COR-L47 (cell line): ENCODE results near the gene ATP6V1A.
A peak's percentile ranks its signal among the peaks of the same experiment; 100 is the strongest.

Source experiments
- DNase-seq: peaks from one replicate; lab custom pipeline; 2025; lab: John Stamatoyannopoulos, UW

The ATP6V1A gene

DNA sequence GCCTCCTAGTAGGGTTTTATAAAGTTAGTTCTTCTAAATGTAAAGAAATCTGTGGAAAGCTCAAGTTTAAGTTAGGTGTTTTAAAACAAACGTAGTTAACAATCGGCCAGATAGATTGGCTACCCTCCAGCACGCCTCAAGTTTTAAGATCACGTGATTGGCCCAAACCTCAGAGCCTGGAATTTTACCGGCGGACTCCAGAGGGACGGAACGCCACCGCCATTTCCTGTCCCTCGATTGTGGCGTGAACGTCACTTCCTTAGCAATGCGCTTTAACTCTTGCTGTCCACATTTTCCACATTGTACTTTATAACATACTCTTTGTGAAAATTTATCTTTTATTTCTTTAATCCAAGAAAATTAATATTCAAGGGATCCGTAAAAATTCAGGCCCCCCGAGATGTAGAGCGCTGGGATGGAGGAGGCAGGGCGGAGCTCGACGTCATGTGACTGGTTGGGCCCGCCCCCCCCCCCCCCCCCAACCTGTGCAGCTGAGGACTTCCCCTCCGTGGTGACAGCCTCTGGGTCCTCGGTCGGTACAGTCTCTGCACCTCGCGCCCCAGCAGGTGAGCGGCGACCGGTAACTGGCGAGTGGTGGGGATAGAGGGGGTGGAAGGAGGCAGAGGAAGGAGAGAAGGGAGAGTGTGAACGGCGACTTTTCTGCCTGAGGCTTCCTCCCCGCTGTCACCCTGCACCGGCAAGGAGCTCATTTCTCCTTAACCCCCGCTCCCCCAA is at the start of gene ATP6V1A:
TSS of gene ATP6V1A (plus strand) at position 488 of the 735 bp plus-strand sequence. CDS start 31,719 bp downstream, outside the sequence.
- DNase-seq: peak; percentile 98

DNA sequence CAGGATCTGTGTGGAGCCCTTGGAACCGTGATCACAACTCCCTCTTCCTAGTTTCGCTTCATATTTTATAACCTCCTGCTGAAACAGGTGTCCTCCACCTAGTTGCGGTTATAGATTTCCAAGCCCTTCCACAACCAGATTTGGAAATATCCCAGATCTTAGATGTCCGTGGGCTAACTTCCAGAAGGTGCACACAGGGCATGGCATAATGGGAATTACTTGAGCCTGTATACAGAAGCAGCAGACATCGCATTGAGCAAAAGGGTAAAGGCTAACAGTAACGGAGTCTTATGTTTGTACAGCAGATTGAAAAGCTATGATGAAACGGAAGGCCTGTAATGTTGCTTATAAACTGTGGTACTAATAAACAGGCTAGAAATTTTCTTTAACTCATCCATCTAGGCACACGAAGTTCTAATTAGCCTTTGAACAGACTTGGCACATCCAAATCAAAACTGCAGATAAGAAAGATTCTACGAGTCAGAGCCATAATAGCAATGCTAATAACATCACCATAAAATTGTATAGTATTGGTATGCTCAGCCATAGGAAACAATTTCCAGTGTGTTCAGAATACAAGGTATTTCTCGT is 49.2 kb upstream of the ATP6V1A start:
- no peak for DNase-seq

DNA sequence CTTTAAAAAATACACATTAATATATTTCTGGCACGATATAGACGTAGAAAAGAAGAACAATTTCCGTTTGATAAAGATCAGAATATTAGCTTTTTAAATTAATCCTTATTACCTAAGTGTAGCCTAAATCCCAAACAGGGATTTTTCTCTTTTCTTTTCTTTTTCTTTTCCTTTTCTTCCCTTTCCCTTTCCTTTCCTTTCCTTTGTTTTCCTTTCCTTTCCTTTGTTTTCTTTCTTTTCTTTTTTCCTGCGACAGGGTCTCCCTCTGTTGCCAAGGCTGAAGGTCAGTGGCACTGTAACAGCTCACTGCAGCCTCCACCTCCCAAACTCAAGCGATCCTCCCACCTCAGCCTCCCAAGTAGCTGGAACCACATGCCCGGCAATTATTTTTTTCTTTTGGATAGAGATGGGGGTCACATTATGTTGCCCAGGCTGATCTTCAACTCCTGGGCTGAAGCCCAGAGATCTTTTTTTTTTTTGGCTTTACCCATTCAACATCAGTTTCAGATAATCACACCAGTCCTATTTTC is 48.6 kb upstream of the ATP6V1A start:
- no peak for DNase-seq

DNA sequence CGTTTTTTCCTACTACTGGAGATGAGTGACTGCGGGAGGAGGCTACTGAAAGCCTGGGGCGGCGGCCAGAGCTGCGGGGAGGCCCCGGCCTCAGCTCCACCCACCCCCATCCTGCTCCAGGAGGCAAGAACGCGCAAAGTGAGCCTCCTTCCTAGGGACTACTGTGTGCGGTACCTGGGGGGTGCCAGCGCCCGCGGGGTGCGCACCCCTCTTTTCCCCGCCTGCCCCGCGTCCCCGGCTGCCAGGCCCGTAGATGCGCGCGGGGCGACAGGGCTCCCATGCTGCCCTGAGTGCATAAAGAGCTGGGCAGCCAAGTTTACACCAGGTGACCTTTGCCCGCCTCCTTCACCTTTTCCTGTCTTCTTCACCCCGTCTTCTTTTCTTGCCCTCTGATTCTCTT is 47.9 kb upstream of the ATP6V1A start:
- no peak for DNase-seq

DNA sequence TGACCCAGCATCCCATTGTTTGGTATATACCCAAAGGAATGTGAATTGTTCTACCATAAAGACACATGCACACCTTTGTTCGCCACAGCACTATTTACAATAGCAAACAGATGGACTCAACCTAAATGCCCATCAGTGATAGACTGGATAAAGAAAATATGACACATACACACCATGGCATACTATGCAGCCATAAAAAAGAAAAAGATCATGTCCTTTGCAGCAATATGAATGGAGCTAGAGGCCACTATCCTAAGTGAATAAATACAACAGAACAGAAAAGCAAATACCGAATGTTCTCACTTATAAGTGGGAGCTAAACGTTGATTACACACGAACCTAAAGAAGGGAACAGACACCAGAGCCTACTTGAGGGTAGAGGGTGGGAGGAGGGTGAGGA is 39.0 kb upstream of the ATP6V1A start:
- no peak for DNase-seq

DNA sequence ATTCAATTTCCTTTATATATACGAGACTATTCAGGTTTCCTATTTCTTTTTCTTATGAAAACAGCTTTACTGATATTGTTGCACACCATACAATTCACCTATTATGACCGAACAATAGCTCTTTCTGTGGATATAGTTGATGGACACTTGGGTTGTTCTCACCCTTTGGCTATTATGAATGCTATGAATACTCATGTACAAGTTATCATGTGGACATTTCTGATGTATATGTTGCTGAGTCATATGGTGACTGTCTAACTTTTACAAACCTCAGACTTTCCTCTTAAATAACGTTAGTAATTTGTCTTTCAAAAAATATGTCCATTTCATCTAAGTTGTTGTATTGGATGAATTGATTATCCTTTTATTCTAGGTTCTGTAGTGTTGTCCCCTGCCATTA is 34.7 kb upstream of the ATP6V1A start:
- DNase-seq: no peak

DNA sequence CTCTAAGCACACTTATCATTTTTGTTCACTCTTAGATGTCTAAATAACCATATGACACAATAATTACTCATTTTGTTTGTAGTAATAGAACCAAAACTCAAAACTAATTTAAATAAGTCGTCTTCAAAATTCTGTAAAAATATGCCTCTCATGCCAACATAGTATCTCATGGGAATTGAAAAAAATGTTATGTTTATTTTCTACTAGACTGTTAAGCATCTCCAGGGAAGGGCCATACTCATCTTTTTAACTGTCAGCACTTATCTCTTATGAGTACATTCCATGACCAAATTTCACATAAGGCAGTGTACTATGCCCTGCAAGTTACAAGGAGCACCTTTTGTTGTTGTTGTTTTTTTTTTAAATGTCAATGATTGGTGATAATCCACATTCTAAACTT is 32.1 kb upstream of the ATP6V1A start:
- no peak for DNase-seq

DNA sequence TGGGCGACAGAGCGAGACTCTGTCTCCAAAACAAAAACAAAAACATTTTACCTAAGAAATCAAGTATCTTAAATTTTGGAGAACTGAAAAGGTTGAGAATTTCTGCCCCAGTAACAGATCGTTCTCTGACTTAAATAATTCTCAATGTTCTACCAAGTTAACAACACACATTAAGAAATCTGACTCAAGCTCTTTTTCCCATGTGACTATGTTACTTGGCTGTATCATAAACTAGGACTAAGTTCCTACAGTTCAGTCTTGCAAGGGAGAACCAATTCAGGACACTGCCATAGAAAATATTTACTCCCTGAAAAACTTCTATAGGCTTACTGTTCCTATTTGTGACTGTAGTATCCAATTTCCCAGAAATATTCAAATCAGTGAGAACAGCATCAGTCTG is 29.5 kb upstream of the ATP6V1A start:
- DNase-seq: no peak

DNA sequence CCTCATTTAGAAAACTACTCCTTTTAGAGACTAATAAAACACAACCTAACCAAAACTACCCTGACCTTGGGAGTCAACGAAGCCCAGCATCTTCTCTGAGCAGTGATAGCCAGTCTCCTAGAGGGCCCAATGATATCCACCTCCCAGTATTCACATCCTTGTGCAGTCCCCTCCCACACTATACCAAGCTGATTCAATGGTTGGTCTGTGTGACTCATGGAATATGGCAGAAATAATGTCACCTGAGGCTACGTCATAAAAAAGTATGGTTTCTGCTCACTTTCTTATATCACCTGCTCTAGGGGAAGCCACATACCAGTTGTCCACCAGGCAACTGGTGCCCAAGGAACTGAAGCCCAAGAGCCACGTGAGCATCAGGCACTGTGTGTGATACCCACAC is 29.0 kb upstream of the ATP6V1A start:
- no peak for DNase-seq

DNA sequence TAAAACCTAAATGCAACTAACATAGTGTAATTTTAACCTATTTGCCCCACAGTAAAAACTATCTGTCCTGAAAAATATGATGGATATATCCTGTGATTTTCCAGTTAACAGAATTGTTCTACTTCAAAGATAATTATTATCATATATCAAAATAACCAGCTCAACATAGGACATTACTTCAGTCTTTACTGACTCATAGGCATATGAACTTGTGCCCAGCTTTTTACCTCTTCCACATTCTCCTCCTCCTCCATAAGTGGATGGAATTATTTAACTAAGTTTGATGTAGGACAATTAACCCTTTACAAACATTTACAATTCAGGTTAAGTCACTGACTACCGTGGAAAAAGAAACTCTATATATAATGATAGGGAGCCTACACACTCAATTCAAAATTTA is 27.5 kb upstream of the ATP6V1A start:
- no peak for DNase-seq

DNA sequence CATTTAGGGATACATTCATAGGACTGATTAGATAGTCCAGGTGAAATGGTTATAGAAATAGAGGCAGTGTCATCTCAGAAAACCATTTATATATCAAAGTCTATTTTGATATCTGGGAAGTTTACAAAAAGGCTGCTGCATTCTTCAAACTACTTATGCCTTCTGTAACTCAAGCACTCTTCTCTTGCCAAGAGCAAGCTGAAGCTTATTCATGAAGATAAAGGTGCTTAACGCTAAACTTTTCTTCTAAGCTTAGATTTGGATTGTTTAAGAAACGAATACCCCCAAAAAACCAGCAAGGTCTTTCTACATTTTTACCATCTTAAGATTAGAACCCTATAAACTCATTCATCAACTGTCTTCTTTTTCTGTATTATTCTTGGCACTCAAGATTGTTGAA is 27.1 kb upstream of the ATP6V1A start:
- DNase-seq: no peak

DNA sequence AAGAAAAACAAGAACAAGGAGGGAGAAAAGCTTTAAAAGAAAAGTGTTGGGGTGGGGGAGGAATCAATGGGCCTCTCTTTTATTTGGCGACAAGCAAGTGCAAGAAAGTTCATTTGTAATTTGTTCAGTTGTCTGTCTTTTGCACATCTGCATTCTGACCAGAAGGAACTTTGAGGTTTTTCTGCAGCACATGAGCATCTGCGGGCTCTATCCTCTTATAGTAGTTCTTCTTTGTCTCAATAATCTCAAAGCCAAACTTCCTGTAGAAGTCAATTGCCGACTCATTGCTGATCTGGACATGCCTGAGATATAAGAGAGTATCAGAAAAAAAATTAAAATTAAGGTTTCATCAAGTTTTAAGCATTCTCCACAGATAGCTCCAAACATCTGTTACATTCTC is 25.2 kb upstream of the ATP6V1A start:
- no peak for DNase-seq

DNA sequence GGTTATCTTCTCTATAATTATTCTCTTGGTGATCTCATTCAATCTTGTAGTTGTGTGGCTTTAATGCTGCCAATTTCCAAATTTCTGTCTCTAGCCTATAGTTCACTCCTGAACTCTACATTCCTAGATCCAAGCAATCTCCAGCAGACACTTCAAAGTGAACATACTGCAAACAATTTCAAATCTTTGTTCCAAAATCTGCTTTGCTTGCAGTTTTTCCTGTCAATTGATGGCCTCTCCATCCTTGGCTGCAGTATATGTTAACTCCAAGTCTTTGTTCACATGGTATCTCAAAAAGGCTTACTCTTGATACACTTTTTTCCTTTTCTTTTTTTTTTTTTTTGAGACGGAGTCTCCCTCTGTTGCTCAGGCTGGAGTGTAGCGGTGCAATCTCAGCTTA is 18.2 kb upstream of the ATP6V1A start:
- no peak for DNase-seq

DNA sequence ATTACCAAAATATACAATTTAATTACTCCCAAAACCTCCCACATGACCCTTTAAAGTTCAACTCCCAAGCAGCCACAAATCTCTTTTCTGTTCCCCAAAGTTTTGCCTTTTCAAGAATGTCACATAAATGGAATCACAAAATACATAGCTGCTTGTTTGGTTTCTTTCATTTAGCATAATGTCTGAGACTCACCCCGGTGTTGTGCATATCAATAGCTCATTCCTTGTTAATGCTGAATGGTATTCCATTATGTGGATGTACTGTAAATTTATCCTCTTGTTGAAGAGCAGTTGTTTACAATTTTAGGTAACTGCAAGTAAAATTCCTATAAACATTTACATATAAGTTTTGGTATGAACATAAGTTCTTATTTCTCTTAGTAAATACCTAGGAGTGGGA is 16.3 kb upstream of the ATP6V1A start:
- DNase-seq: no peak

DNA sequence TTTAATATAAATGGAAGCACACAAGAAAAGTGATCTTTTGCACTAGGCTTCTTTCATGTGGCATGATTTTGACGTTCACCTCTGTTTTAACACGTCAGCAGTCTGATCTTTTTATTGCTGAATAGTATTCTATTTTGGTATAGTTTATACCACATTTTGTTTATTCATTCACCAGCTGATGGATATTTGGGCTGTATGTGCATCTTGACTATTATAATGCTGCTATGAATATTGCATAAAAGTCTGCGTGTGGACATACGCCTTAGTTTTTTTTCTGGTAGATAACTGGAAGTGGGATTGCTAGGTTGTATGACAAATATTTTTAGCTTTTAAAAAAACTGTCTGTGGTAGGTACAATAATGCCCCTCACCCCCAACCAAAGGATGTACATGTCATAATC is 15.1 kb upstream of the ATP6V1A start:
- DNase-seq: no peak

DNA sequence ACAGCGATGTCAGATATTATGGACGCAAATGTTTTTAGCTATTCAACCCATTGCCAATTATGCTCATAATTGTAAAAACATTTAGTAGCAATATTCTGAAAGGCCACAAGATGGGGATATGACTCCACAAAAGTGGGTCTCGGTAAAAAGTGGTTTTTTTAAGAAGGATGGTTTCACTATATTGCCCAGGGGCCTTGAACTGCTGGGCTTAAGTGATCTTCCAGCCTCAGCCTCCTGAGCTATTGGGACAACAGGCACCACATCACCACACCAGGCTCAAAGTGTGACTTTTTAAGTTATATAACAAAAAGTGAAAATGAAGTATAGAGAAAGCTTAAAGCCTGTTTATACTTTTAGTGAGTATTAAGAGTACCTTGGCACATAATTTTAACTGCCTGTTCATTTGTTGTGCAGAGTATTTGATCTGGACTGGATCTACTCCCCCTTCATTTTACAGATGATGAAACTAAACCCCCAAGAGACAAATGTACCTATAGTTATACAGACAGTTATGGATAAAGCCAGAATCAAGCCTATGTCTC is 10.2 kb upstream of the ATP6V1A start:
- peak; percentile 39 for DNase-seq

DNA sequence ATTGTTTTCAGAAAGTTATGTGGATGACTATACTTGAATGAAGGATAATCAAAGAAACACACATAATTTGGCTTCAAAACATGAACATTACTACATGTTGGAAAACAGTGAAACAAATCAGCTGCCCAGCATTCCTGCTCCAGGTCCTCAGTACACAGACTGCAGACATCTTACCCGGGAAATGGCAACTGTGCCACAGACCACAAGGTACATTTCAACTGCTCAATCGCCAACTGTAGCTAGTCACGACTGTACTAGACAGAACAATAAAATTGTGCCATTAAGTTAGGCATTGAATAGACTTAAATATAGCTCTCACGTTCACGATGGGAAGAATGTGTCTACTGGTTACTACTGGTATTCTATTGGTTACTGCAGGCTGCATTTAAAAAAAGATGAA is 5.7 kb upstream of the ATP6V1A start:
- DNase-seq: no peak

DNA sequence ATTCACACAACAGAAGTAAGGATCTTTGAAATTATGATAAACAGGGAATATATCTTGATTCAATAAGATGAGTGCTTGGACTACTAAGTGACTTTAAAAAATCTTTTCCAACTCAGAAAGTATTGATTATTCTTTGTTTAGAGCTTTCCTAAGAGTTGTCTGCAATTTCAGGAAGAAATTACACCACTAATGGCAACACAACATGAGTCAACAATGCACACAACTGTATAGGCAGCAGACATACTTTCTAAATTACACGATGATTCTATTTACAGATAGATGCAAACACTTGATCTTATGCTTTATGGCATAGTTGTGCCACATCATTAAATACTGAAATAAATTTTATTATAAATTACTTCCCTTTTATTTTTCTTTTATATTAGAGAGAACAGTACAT is 5.2 kb upstream of the ATP6V1A start:
- no peak for DNase-seq

DNA sequence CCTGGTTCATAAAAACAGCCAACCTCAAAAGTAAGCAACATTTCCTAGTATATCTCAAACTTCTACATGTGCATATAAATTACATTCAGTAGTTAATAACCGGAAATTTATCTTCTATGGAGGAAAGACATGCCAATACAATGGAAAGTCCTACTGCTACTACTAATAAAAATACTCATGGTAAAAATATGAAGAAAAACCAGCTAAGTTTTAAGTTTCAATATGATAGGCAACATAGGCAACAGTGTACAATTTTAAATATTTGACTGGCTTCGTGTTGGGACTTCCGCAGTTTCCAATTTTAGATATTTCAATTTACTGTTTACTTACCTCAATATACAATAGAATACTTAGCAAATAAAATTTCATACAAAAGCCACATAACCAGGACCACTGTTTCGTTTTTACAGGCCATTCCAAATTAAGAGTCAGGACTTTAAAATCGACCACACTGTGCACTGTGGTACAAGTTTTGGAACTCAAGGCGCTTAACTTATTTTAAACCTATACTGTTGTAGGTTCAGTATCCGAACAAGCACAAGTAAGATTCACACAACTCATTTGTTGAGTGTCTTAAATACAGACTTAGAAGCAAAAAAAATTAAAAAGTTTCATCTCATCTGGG is 3.7 kb upstream of the ATP6V1A start:
- no peak for DNase-seq

DNA sequence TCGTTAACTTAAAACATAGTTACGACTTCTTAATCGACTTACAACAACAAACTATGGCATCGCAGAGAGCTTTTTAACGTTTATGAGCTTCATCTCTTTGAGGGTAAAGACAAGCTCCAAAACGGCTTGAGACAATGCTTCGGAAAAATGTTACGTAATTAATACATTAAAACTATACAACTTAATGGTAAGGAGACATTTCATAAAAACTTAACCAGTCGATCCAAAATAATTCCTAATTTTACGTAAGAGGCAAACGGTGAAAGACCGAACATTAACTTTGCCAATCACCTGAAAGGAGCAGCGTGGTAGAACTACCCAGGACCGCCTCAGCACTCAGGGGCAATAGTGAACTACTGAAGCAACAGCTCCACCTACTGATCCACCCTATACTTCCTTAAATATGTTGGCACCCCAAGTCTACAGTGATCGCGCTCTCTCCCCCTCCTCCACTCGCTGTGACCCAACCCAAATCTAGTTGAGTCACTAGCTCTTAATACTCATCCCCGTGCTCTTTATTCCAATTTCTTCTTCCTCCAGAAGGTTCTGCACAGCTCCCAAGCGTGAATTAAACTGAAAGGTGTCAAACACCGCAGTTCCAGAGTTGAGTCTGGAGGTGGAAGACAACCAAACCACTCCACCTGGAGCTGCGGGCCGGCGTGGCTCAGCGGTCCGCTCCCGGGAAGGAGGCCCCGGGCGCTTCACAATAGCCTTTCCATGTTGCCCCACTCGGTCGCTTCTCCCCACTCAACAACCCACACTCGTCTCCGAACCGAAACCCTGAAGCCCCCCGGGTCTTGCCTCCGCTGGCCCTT is 1.7 kb upstream of the ATP6V1A start:
- DNase-seq: peak; percentile 85

DNA sequence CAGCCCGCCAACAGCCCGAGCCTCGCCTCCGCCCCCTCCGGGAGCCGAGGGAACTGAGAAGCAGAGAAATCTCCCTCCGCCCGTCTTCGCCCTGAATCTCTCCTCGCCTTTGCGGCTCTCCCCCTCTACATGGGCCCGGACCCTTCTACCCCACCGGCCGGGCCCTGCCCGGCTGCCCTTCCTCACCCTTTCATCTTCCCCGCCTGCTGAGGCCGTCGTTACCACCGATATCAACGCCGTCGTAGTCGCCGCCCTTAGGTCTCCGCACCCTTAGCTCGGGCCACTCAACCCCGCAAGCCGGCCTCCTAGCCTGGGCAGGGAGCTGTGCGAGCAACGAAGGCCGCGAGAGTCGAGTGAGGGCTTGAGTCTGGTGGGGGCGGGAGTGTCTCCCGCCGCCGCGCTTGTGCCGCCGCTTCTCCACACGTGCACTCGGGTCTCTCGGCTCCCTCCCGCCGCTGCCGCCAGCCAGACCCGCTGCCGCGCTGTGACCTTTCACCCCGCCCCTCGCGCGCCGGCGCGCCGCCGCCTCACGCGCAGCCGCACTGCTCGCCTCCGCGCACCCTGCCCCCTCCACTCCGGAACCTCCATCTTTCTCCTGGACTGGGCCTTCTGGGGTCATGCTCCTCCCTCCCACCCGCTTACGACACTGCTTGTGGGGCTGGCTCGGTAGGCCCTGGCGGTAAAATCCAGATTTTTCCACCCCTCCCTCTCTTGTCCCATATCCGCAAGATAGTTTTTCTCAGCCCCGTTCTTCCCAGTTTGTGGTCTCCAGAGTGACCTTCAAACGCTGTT is 883 bp upstream of the ATP6V1A start, which contains the start of gene NAA50:
TSS of gene NAA50 (minus strand) at position 494 of the 792 bp plus-strand sequence. CDS start at position 194, 300 bp downstream.
- peak; percentile 91 for DNase-seq
